Measurements from ENCODE around the gene AHNAK2. TPM values are rescaled to one million over a fixed set of nuclear protein-coding genes. Genes with fewer than 3 reads are reported as not detected.

AHNAK2 gene
- total RNA-seq, 2 donors from 2014 or later, result 5.1 to 21.5 TPM

DNA sequence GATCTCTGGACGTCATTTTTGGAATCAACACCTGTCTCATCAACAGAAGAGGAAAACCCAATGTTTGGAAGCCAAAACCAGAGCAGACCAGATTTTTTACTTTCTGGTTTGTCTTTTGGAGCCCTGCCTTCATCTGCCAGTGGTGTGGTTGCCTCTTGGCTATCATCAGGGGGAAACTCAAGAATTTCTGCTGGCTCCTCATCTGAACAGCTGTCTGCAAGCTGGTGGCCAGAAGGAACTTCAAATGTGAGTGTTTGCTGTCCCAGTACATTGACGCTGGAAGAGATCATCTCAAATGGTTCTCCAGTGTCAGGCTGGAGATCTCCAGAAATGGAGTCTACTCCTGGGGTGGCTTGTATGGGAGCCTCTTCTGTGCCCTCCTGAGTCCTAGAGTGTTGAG, 39.7 kb downstream of the AHNAK2 start:
- Histone ChIP-seq H3K36me3 (no peaks in the 10 kb centered on the region), H3K9me3 (no peaks in the 10 kb centered on the region), H3K4me3 (no peak overlapping the region), H3K4me1 (no peaks in the 10 kb centered on the region), H3K27ac (no peak overlapping the region), H3K9ac (ENCODE audit: low read depth in 2 of 2, low read length in 2 of 2) (no peak overlapping the region), H3K27me3 (peaks cover 3% of the 10 kb centered on the region)
- no peak for DNase-seq
- TF ChIP-seq, protein P1, sequence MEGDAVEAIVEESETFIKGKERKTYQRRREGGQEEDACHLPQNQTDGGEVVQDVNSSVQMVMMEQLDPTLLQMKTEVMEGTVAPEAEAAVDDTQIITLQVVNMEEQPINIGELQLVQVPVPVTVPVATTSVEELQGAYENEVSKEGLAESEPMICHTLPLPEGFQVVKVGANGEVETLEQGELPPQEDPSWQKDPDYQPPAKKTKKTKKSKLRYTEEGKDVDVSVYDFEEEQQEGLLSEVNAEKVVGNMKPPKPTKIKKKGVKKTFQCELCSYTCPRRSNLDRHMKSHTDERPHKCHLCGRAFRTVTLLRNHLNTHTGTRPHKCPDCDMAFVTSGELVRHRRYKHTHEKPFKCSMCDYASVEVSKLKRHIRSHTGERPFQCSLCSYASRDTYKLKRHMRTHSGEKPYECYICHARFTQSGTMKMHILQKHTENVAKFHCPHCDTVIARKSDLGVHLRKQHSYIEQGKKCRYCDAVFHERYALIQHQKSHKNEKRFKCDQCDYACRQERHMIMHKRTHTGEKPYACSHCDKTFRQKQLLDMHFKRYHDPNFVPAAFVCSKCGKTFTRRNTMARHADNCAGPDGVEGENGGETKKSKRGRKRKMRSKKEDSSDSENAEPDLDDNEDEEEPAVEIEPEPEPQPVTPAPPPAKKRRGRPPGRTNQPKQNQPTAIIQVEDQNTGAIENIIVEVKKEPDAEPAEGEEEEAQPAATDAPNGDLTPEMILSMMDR (IDR thresholded peaks at IDR 0.05), result no peak
- intact Hi-C loops (cut with DNase I), result no loop called here

DNA sequence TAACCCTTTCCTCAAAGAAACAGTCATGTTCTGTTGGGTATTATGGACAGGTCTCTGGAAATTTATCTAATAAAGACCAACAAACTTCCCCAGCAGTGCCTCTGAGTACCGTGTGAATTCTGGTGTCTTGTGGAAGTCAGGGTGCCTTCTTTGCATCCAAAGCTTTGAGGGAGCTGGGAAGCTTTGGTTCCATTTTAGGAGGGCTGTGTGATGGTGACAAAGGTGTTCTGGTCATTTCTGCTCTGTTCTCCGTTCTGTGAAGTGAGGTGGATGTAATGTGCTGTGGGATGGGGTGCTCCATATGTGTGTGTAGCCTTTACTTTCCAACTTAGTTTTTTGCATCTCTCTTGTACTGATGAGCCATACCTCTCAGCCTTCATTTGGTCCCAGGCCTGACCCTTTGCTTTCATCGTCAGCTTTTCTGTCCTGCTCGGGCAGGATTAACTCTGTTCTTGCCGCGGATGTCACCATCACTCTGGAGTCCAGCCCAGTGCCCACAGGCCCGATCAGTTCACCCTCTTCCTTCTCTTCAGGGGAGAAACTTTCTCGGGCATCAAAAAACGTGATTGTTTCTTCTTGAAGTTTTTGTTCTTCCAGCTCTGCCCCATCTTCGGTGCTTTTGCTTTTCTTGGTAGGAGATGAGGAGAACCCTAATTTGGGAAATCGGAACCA, 40.3 kb downstream of the AHNAK2 start:
- H3K27me3 ChIP-seq, result peaks cover 8% of the 10 kb centered on the region
- H3K9ac ChIP-seq (ENCODE audit: low read depth in 2 of 2, low read length in 2 of 2), result no peak overlapping the region
- no peak for DNase-seq
- H3K27ac ChIP-seq, result no peak overlapping the region
- intact Hi-C loops (cut with DNase I), result no loop called here
- no peaks in the 10 kb centered on the region for H3K9me3 ChIP-seq
- peaks cover 4% of the 10 kb centered on the region for H3K4me1 ChIP-seq
- H3K36me3 ChIP-seq, result no peaks in the 10 kb centered on the region
- TF ChIP-seq, protein P1 (IDR thresholded peaks at IDR 0.05), result no peak
- H3K4me3 ChIP-seq, result no peak overlapping the region

DNA sequence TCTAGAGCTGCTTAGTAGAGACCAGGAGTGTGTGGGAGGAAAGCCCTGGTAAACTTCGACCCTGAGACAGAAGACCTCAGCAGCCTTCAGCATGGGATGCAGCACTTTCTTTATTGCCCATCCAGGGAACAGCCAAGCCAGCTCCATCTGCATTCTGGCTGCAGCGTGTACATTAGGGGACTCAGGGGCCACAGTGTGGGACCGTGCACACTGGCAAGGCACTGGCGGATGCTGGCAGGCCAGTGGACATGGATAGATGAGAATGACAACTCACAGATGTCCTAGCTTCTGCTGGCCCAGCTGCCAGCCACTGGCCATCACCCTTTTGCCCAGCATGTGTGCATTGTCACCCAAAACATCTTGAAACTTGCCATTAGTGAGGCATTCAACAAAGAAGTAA, 41.0 kb downstream of the AHNAK2 start:
- Histone ChIP-seq H3K36me3 (no peaks in the 10 kb centered on the region), H3K4me3 (no peak overlapping the region), H3K27me3 (peaks cover 14% of the 10 kb centered on the region), H3K9ac (ENCODE audit: low read depth in 2 of 2, low read length in 2 of 2) (no peak overlapping the region), H3K9me3 (no peaks in the 10 kb centered on the region), H3K4me1 (peaks cover 4% of the 10 kb centered on the region), H3K27ac (no peak overlapping the region)
- intact Hi-C loops (cut with DNase I), result no loop called here
- TF ChIP-seq, protein P1 (IDR thresholded peaks at IDR 0.05), result no peak
- no peak for DNase-seq

DNA sequence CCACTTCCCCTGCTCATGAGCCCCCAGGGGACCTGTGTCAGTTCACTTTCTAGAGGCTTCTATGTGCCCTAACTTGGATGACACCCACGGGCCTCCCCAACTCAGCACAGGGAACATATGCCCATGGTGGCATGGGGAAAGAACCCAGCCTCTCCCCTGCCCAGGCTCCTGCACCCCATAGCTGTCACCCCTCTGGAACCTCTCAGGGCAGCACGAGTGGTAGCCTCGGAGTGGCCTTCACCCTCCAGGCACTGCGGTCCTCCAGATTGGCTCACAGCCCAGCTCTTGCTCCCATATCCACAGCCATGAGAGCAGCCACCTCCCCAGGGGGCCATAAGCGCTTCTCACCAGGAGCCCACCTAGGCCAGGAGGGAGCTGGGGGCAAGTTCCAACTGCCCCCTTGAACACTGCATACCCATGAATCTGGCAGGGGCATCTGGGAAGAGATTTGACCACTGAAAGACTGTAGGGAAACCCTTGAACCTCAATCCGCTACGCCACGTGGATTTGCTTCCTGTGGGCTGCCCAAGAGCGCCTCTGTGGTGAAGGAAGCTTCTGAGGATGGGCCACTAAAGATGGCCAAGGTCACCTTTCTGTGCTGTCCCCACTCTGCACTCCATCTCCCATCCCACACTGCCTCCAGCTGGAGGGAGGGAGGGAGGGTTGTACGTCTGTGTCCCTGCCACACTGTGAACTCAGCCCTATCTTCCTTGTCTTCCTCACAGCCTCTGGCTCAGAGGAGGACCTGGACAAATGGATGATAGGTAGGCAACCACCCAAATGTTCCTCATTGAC, 41.6 kb downstream of the AHNAK2 start:
- peaks cover 4% of the 10 kb centered on the region for H3K4me1 ChIP-seq
- TF ChIP-seq, protein P1 (IDR thresholded peaks at IDR 0.05), result no peak
- no peak overlapping the region for H3K4me3 ChIP-seq
- H3K9ac ChIP-seq (ENCODE audit: low read depth in 2 of 2, low read length in 2 of 2), result no peak overlapping the region
- no peaks in the 10 kb centered on the region for H3K36me3 ChIP-seq
- no peaks in the 10 kb centered on the region for H3K9me3 ChIP-seq
- peaks cover 20% of the 10 kb centered on the region for H3K27me3 ChIP-seq
- intact Hi-C loops (cut with DNase I), result no loop called here
- no peak for DNase-seq
- no peak overlapping the region for H3K27ac ChIP-seq

DNA sequence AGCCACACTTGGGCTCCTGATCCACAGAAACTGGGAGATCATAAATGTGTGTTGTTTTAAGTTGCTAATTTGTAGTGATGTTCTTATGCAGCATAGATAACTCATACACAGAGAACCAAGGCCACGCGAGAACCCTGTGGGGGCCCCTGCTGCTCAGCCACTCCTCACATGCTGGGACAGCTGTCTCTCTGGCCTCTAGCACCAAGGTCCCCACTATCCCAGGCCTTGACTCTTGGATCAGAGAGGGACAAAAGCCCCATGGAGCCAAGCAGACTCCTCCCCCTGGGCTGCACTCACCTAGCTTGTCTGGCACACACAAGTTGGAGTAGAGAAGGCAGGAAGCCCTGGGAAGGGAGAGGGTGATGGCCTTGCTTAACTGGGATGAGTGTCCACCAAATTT, 42.2 kb downstream of the AHNAK2 start:
- Histone ChIP-seq H3K27ac (no peak overlapping the region), H3K4me1 (peaks cover 4% of the 10 kb centered on the region), H3K36me3 (no peaks in the 10 kb centered on the region), H3K4me3 (no peak overlapping the region), H3K27me3 (peaks cover 26% of the 10 kb centered on the region), H3K9me3 (no peaks in the 10 kb centered on the region), H3K9ac (ENCODE audit: low read depth in 2 of 2, low read length in 2 of 2) (no peak overlapping the region)
- TF ChIP-seq, protein P1 (IDR thresholded peaks at IDR 0.05), result no peak
- no peak for DNase-seq
- intact Hi-C loops (cut with DNase I), result no loop called here

All from colonic mucosa (tissue), 4 donors.